HL-60 (cell line): ENCODE data around the gene TLR2.

ENCODE experiments used
- CTCF ChIP-seq: IDR thresholded peaks from one replicate; pipeline ENCODE4 v1.5.1; 2011; ENCODE audit warnings: low read length, control low read depth, inconsistent platforms; ENCODE audit not compliant: insufficient read depth
- GABPA ChIP-seq: IDR thresholded peaks from 2 replicates; pipeline ENCODE4 v1.6.1; 2012; ENCODE audit warnings: low read depth
- POLR2AphosphoS5 ChIP-seq: IDR thresholded peaks from 2 replicates; pipeline ENCODE4 v1.6.1; 2012; ENCODE audit warnings: low read depth
- REST ChIP-seq: IDR thresholded peaks from 2 replicates; pipeline ENCODE4 v1.6.1; 2012; ENCODE audit warnings: low read depth; ENCODE audit not compliant: insufficient replicate concordance

GRCh38 chr4:153646261-153646660 is 37.8 kb upstream of the TLR2 start:
- TF ChIP-seq CTCF (no peak), REST (no peak), POLR2AphosphoS5 (no peak), GABPA (no peak)
